ENCODE results near the gene PPP6R3. TPM values are rescaled to one million over a fixed set of nuclear protein-coding genes. Genes with fewer than 3 reads are reported as not detected.
"Not testable (repeated sequence)": the region's sequence is repeated elsewhere in the genome, so short reads cannot be mapped to it uniquely, and the experiment has no call there.

The PPP6R3 gene
- polyA plus RNA-seq, 1 donor (not counting 4 experiments of a cell fraction or from before 2014, with no cell fraction given), result 50.2 TPM

- FAIRE-seq (peak; percentile 61), DNase-seq (ENCODE audit: low read depth, low spot score) (no peak)
- Histone ChIP-seq H3K9me3 (ENCODE audit: control insufficient read depth, low read depth, low read length) (no peaks in the 10 kb centered on the region), H3K27ac (ENCODE audit: control insufficient read depth, insufficient read depth, low read length) (no peak overlapping the region), H3K4me2 (ENCODE audit: control insufficient read depth, extremely low read depth, insufficient read depth, low read depth, low read length) (no peak overlapping the region), H4K20me1 (ENCODE audit: control insufficient read depth, extremely low read depth, insufficient read depth, low read length) (no peaks in the 10 kb centered on the region), H3K27me3 (ENCODE audit: control insufficient read depth, extremely low read depth, insufficient read depth, low read length) (no peaks in the 10 kb centered on the region), H3K4me3 (ENCODE audit: control insufficient read depth in 2 of 3, extremely low read depth in 1 of 3, insufficient read depth in 2 of 3, low read depth in 1 of 3, low read length in 3 of 3) (no peak overlapping the region), H3K79me2 (ENCODE audit: control insufficient read depth, insufficient read depth, low read length) (no peaks in the 10 kb centered on the region), H3K9ac (ENCODE audit: control insufficient read depth, extremely low read depth, insufficient read depth, low read length) (no peak overlapping the region), H2AFZ (ENCODE audit: control insufficient read depth, low read length) (no peak overlapping the region), H3K4me1 (ENCODE audit: control insufficient read depth, extremely low read depth, insufficient read depth, low read length) (no peaks in the 10 kb centered on the region), H3K9me1 (ENCODE audit: control insufficient read depth, extremely low read depth, insufficient read depth, low read length) (no peaks in the 10 kb centered on the region), H3K36me3 (ENCODE audit: control insufficient read depth in 2 of 2, extremely low read depth in 1 of 2, insufficient read depth in 2 of 2, low read length in 2 of 2) (peaks cover 1 to 14% of the 10 kb centered on the region in 2 experiments)
- dilution Hi-C loops (cut with MboI; ENCODE audit: extremely low pct_ligation_motif_present, low sequenced_read_pairs), result no loop called here
- TF ChIP-seq CTCF (optimal IDR thresholded peaks at IDR 0.05 in 1 of 3, IDR thresholded peaks at IDR 0.05 in 1 of 3, conservative IDR thresholded peaks at IDR 0.05 in 1 of 3; ENCODE audit: extremely low read depth in 1 of 3, insufficient read depth in 2 of 3, low read length in 3 of 3), result peak; percentile 76 to 96 (median 95)
- TF ChIP-seq EZH2 (IDR thresholded peaks at IDR 0.05; ENCODE audit: low read length), result no peak
Observed at GRCh38 chr11:68447015-68447801, 13.3 kb upstream of the PPP6R3 start.

GRCh38 chr11:68447914-68448313, 12.6 kb upstream of the PPP6R3 start:
- H3K27me3 ChIP-seq (ENCODE audit: control insufficient read depth, extremely low read depth, insufficient read depth, low read length); H3K4me2 ChIP-seq (ENCODE audit: control insufficient read depth, extremely low read depth, insufficient read depth, low read depth, low read length); H3K79me2 ChIP-seq (ENCODE audit: control insufficient read depth, insufficient read depth, low read length); H3K9ac ChIP-seq (ENCODE audit: control insufficient read depth, extremely low read depth, insufficient read depth, low read length); FAIRE-seq; DNase-seq (ENCODE audit: low read depth, low spot score); H3K9me3 ChIP-seq (ENCODE audit: control insufficient read depth, low read depth, low read length); H4K20me1 ChIP-seq (ENCODE audit: control insufficient read depth, extremely low read depth, insufficient read depth, low read length); H3K4me1 ChIP-seq (ENCODE audit: control insufficient read depth, extremely low read depth, insufficient read depth, low read length); dilution Hi-C loops (cut with MboI; ENCODE audit: extremely low pct_ligation_motif_present, low sequenced_read_pairs); H3K9me1 ChIP-seq (ENCODE audit: control insufficient read depth, extremely low read depth, insufficient read depth, low read length); H2AFZ ChIP-seq (ENCODE audit: control insufficient read depth, low read length); H3K4me3 ChIP-seq (ENCODE audit: control insufficient read depth in 2 of 3, extremely low read depth in 1 of 3, insufficient read depth in 2 of 3, low read depth in 1 of 3, low read length in 3 of 3); H3K27ac ChIP-seq (ENCODE audit: control insufficient read depth, insufficient read depth, low read length): not testable (repeated sequence)
- peaks cover 1 to 12% of the 10 kb centered on the region in 2 experiments for H3K36me3 ChIP-seq (ENCODE audit: control insufficient read depth in 2 of 2, extremely low read depth in 1 of 2, insufficient read depth in 2 of 2, low read length in 2 of 2)
